Activated T-helper 1 cell treated with anti-CD3 and anti-CD28 coated beads, Interleukin-12 subunit alpha, Interleukin-12 subunit beta, Interleukin-2, Interleukin-4 antibody, amounts not matched to agents 30 ng/mL and 10 ng/mL and 1 ng/mL, durations not matched to agents 14 hours and 24 hours and 36 hours (primary cell): Measurements from ENCODE around the gene ZFAND6. TPM values are rescaled to one million over a fixed set of nuclear protein-coding genes. Genes with fewer than 3 reads are reported as not detected.
"Not testable (repeated sequence)": the region's sequence is repeated elsewhere in the genome, so short reads cannot be mapped to it uniquely, and the experiment has no call there.

Experiments used
- DNase-seq: peaks from one replicate; pipeline ENCODE4 v3.0.0; 2021; ENCODE audit warnings: low spot score
- H3K27ac Mint-ChIP-seq: one replicate; pipeline ENCODE4 v1.8.0; 2021; ENCODE audit warnings: mild to moderate bottlenecking, mixed read lengths
- H3K27me3 Mint-ChIP-seq: one replicate; pipeline ENCODE4 v1.8.0; 2022; ENCODE audit warnings: mild to moderate bottlenecking, moderate library complexity, mixed read lengths; ENCODE audit not compliant: insufficient read depth
- H3K36me3 Mint-ChIP-seq: one replicate; pipeline ENCODE4 v1.8.0; 2021; ENCODE audit warnings: low read depth, mixed read lengths
- H3K4me1 Mint-ChIP-seq: one replicate; pipeline ENCODE4 v1.8.0; 2021; ENCODE audit warnings: low read depth, mixed read lengths
- H3K4me3 Mint-ChIP-seq: one replicate; pipeline ENCODE4 v1.8.0; 2021; ENCODE audit warnings: mild to moderate bottlenecking, moderate library complexity, mixed read lengths
- H3K9me3 Mint-ChIP-seq: one replicate; pipeline ENCODE4 v1.8.0; 2021; ENCODE audit warnings: mixed read lengths
- intact Hi-C: fragments of 100-400 bp; cut with micrococcal nuclease; formaldehyde crosslinking; loops from one replicate; pipeline ENCODE4 v1.15.1; 2024
- total RNA-seq: library from RNA; stranded (reverse); gene quantifications from 2 replicates; pipeline ENCODE4 v1.2.3, GENCODE V29; 2022

The ZFAND6 gene
- total RNA-seq, 1 donor from 2014 or later = 50.3 TPM

- no peaks in the 10 kb centered on the region for H3K9me3 Mint-ChIP-seq
- no peak overlapping the region for H3K4me3 Mint-ChIP-seq
- H3K4me1 Mint-ChIP-seq = no peaks in the 10 kb centered on the region
- no peak overlapping the region for H3K27ac Mint-ChIP-seq
- DNase-seq = no peak
- H3K27me3 Mint-ChIP-seq = peaks cover 7% of the 10 kb centered on the region
- H3K36me3 Mint-ChIP-seq = peaks cover 10% of the 10 kb centered on the region
- intact Hi-C loops = no loop called here
These were observed 82.6 kb downstream of the ZFAND6 start for GRCh38 chr15:80141916-80142598.

GRCh38 chr15:80142646-80143045 is 83.2 kb downstream of the ZFAND6 start:
- intact Hi-C loops = no loop called here
- no peak overlapping the region for H3K4me3 Mint-ChIP-seq
- no peak for DNase-seq

GRCh38 chr15:80151148-80151547 is 91.7 kb downstream of the ZFAND6 start:
- Mint-ChIP-seq H3K27me3 (peaks cover 15% of the 10 kb centered on the region), H3K9me3 (no peaks in the 10 kb centered on the region), H3K27ac (no peak overlapping the region), H3K4me3 (no peak overlapping the region), H3K4me1 (peaks cover 35% of the 10 kb centered on the region), H3K36me3 (peaks cover 12% of the 10 kb centered on the region)
- DNase-seq = no peak
- intact Hi-C loops = loop anchor here (5.0 to 10.0 kb wide), 3 partner anchors 834 to 1174 kb away; partner anchors contain the start of genes MESD, STARD5 and TMED3

More at GRCh38 chr15:80142646-80143045, 83.2 kb downstream of the ZFAND6 start:
- Mint-ChIP-seq H3K27me3 (peaks cover 7% of the 10 kb centered on the region), H3K27ac (no peak overlapping the region), H3K36me3 (peaks cover 4% of the 10 kb centered on the region), H3K9me3 (no peaks in the 10 kb centered on the region), H3K4me1 (no peaks in the 10 kb centered on the region)

DNA sequence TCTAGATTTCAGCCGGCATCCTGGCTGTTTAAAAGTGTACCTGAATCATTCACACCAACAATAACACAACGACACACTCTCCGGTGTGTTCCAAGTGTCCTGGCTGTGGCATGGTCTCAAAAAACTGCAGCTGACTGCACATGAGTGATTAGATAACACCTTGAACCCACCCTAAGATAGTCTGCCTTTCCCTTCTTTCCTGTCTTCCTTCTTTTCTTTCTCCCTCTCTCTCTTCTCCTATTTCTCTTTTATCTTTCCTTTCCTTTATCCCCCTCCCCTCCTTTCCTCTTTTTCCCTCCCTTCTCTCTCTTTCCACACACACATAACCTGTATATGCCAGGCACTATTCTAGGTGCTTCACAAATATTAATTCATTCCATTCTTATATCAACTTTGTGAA is 92.1 kb downstream of the ZFAND6 start:
- H3K4me1 Mint-ChIP-seq = peaks cover 35% of the 10 kb centered on the region
- peak overlapping the region; percentile 73 for H3K27ac Mint-ChIP-seq
- DNase-seq = no peak
- H3K36me3 Mint-ChIP-seq = peaks cover 12% of the 10 kb centered on the region
- no peaks in the 10 kb centered on the region for H3K9me3 Mint-ChIP-seq
- H3K4me3 Mint-ChIP-seq = peak overlapping the region; percentile 83
- intact Hi-C loops = loop anchor here (5.0 to 10.0 kb wide), 3 partner anchors 833 to 1173 kb away; partner anchors contain the start of genes MESD, STARD5 and TMED3
- H3K27me3 Mint-ChIP-seq = peaks cover 15% of the 10 kb centered on the region

DNA sequence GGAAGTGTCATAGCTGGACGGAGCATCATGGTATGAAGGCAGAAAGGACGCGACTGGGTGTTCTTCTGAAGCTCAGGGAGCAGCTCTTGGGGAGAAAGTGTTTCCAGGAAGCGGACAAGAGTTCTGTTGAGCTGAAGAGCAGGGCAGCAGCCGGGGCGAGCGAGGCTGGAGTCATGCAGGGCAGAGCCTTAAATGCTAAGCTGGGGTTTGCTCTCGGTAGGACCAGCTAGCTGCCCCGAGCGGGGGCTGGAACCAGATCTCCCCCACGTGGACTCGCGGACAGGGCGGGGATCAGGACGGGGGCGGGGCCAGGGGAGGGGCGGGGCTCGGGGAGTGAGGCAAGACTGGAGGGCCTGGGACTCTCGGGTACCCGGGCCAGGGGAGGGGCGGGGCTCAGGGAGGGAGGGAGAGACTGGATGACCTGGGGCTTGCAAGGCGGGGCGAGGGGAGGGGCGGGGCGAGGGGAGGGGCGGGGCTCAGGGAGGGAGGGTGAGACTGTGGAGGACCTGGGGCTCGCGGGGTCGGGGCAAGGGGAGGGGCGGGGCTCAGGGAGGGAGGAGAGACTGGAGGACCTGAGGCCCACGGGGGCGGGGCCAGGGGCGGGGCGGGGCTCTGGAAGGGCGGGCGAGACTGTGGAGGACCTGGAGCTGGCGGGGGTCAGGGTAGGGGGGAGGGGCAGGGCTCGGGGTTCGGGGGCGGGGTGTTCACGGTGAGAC is 92.9 kb downstream of the ZFAND6 start:
- Mint-ChIP-seq H3K27ac (peak overlapping the region; percentile 73), H3K4me3 (peak overlapping the region; percentile 90), H3K9me3 (no peaks in the 10 kb centered on the region), H3K4me1 (peaks cover 35% of the 10 kb centered on the region), H3K36me3 (peaks cover 12% of the 10 kb centered on the region), H3K27me3 (peaks cover 15% of the 10 kb centered on the region)
- intact Hi-C loops = loop anchor here (1.0 to 10.0 kb wide), 8 partner anchors 8 to 1280 kb away; partner anchors contain the start of genes MESD, MORF4L1, MTHFS and STARD5
- DNase-seq = peak; percentile 74

GRCh38 chr15:80152896-80153876 is 93.7 kb downstream of the ZFAND6 start, which contains the start of gene FAH:
TSS of gene FAH (plus strand) at chr15:80152999. CDS start at chr15:80153055, 56 bp downstream.
- peaks cover 15% of the 10 kb centered on the region for H3K27me3 Mint-ChIP-seq
- peak within 1 kb of the TSS; percentile 90 for H3K4me3 Mint-ChIP-seq
- peak within 1 kb of the TSS; percentile 95 for H3K27ac Mint-ChIP-seq
- no peaks in the 10 kb centered on the region for H3K9me3 Mint-ChIP-seq
- intact Hi-C loops = loop anchor here (1.0 to 10.0 kb wide), 11 partner anchors 7 to 1280 kb away; partner anchors contain the start of genes BCL2A1, MESD, MORF4L1 and MTHFS
- peaks cover 35% of the 10 kb centered on the region for H3K4me1 Mint-ChIP-seq
- DNase-seq = peak; percentile 41
- H3K36me3 Mint-ChIP-seq = peaks cover 12% of the 10 kb centered on the region

- Mint-ChIP-seq H3K27ac (peak overlapping the region; percentile 95), H3K4me3 (peak overlapping the region; percentile 90), H3K36me3 (peaks cover 16% of the 10 kb centered on the region), H3K9me3 (no peaks in the 10 kb centered on the region), H3K4me1 (peaks cover 35% of the 10 kb centered on the region), H3K27me3 (peaks cover 11% of the 10 kb centered on the region)
- intact Hi-C loops = loop anchor here (1.0 to 10.0 kb wide), 8 partner anchors 19 to 1281 kb away; partner anchors contain the start of genes BCL2A1, MESD, MORF4L1 and MTHFS
- no peak for DNase-seq
These were observed 94.4 kb downstream of the ZFAND6 start for GRCh38 chr15:80153900-80154299.

DNA sequence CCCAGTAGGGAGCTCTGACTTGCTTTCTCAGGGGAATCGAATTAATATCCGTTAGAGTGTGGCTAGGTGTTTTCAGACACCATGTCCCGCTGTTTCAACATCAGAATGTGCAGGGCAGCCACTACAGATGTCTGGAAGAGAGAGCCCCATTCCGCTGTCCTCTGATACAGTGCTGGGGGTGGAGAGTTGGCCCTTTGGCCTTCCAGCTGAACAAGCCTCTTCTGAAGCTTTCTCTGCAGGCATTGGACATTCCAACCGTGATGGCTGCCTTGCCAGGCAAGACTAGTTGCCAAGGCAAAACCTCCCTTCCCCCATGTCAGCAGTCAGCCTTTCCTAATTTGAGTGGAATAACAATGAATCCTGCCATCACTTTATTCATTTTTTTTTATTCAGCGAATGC is 94.9 kb downstream of the ZFAND6 start:
- intact Hi-C loops = loop anchor here (5.0 to 10.0 kb wide), 3 partner anchors 830 to 1170 kb away; partner anchors contain the start of genes MESD, STARD5 and TMED3
- peaks cover 7% of the 10 kb centered on the region for H3K27me3 Mint-ChIP-seq
- DNase-seq = no peak
- H3K4me1 Mint-ChIP-seq = peaks cover 37% of the 10 kb centered on the region
- peak overlapping the region; percentile 90 for H3K4me3 Mint-ChIP-seq
- H3K27ac Mint-ChIP-seq = peak overlapping the region; percentile 95
- no peaks in the 10 kb centered on the region for H3K9me3 Mint-ChIP-seq
- peaks cover 17% of the 10 kb centered on the region for H3K36me3 Mint-ChIP-seq

- H3K36me3 Mint-ChIP-seq = peaks cover 24% of the 10 kb centered on the region
- H3K27ac Mint-ChIP-seq = peak overlapping the region; percentile 73
- intact Hi-C loops = loop anchor here (10.0 kb wide), 2 partner anchors 830 to 1170 kb away; partner anchors contain the start of genes MESD and STARD5
- no peak for DNase-seq
- H3K9me3 Mint-ChIP-seq = no peaks in the 10 kb centered on the region
- H3K4me1 Mint-ChIP-seq = peaks cover 43% of the 10 kb centered on the region
- H3K27me3 Mint-ChIP-seq = peaks cover 7% of the 10 kb centered on the region
- H3K4me3 Mint-ChIP-seq = peak overlapping the region; percentile 90
These were observed 95.5 kb downstream of the ZFAND6 start for GRCh38 chr15:80155001-80155377.

DNA sequence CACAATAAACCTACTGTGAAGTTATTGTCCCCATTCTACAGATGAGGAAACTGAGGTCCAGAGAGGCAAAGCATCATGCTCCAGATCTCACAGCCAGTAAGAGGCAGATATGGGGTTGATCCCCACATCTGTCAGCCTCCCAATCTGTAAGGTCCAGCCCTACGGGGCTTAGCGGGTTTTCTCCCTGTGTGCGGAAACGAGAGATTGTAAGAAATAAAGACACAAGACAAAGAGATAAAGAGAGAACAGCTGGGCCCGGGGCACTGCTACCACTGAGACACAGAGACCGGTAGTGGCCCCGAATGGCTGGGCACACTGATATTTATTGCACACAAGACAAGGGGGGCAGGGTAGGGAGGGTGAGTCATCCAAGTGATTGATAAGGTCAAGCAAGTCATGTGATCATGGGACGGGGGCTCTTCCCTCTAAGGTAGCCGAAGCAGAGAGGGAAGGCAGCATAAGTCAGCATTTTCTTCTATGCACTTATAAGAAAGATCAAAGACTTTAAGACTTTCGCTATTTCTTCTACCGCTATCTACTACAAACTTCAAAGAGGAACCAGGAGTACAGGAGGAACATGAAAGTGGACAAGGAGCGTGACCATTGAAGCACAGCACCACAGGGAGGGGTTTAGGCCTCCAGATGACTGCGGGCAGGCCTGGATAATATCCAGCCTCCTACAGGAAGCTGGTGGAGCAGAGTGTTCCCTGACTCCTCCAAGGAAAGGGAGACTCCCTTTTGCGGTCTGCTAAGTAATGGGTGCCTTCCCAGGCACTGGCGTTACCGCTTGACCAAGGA is 96.1 kb downstream of the ZFAND6 start:
- Mint-ChIP-seq H3K4me1 (peaks cover 49% of the 10 kb centered on the region), H3K4me3 (peak overlapping the region; percentile 15)

GRCh38 chr15:80156176-80156720 is 96.8 kb downstream of the ZFAND6 start:
- peaks cover 35% of the 10 kb centered on the region for H3K36me3 Mint-ChIP-seq
- no peak overlapping the region for H3K27ac Mint-ChIP-seq
- intact Hi-C loops = loop anchor here (10.0 kb wide), 2 partner anchors 829 to 1169 kb away; partner anchors contain the start of genes MESD and STARD5
- peaks cover 56% of the 10 kb centered on the region for H3K4me1 Mint-ChIP-seq
- H3K9me3 Mint-ChIP-seq = no peaks in the 10 kb centered on the region
- peaks cover 3% of the 10 kb centered on the region for H3K27me3 Mint-ChIP-seq
- H3K4me3 Mint-ChIP-seq = no peak overlapping the region
- no peak for DNase-seq

More for the DNA sequence above, 96.1 kb downstream of the ZFAND6 start:
- H3K27ac Mint-ChIP-seq, DNase-seq, H3K27me3 Mint-ChIP-seq, H3K9me3 Mint-ChIP-seq: not testable (repeated sequence)
- intact Hi-C loops = loop anchor here (10.0 kb wide), 2 partner anchors 829 to 1169 kb away; partner anchors contain the start of genes MESD and STARD5
- H3K36me3 Mint-ChIP-seq = peaks cover 29% of the 10 kb centered on the region
